KBM-7 (cell line): ENCODE results near the gene MAP2K5.

ENCODE experiments used
- DNase-seq: peaks from one replicate; pipeline ENCODE4 v3.0.0-alpha.2; 2015
- in situ Hi-C: fragments of 300-500 bp; cut with MboI; formaldehyde crosslinking; loops from 2 replicates; pipeline ENCODE4 v1.14.3; 2020; ENCODE audit warnings: low sequenced_read_pairs, low pct_unique_long_range_greater_than_20kb, mixed read lengths

The MAP2K5 gene

DNA sequence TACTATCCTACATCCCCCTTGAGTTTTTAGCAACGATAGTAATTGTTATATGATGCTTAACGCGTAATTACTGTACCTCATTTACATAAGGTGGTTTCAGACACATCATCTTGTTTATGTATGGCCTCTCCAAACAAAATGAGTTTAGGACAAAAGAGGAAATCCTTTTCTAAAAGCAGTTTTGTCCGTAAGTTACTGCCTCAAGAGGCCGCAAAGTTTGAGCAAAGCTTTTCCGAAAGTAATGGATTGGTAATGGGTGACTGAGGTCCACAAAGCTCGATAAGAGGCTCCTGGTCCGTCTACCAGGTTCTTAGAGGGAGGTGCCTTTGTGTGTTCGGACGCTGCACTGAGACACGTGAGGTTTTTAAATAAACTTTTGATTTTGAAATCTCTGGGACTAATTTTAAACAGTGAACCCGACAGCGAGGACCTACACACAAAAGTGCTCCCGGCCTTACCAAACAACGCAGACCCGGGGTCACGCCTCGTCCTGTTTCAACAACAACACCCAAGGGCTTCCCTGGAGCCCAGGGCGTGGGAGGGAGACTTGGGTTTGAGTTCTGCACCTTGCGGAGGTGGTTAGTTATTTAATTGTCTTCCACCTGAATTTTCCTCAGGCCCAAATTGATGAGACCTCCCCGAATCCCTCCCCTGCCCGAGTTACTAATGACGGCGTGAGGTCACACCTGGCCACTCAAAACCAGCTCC, 22.0 kb upstream of the MAP2K5 start:
- DNase-seq, result no peak
- in situ Hi-C loops, result no loop called here

DNA sequence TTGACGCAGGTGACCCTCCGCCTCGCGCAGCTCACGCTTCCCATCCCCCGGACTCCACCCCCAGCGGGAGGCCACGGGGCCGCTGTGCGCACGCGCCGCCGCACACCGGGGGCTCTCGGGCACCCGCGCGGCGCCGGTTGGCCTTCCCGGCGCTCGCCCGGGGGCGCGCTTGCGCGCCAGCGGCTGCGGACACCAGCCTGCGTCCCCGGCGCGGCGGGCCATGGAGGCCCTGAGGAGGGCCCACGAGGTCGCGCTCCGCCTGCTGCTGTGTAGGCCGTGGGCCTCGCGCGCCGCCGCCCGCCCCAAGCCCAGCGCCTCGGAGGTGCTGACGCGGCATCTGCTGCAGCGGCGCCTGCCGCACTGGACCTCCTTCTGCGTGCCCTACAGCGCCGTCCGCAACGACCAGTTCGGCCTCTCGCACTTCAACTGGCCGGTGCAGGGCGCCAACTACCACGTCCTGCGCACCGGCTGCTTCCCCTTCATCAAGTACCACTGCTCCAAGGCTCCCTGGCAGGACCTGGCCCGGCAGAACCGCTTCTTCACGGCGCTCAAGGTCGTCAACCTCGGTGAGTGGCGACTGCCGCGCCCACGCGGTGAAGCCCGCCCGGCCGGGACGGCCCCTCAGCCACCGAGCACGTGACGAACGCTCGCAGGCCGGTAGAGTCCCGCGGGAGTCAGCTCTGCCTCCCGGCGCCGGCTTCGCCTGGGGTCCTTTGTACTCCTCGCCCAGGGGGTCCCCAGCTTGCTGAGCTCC, 21.3 kb upstream of the MAP2K5 start, which contains the start of gene C15orf61:
TSS of gene C15orf61 (plus strand) at position 103 of the 754 bp plus-strand sequence. CDS start at position 221, 118 bp downstream.
- peak; percentile 89 for DNase-seq
- in situ Hi-C loops, result no loop called here

DNA sequence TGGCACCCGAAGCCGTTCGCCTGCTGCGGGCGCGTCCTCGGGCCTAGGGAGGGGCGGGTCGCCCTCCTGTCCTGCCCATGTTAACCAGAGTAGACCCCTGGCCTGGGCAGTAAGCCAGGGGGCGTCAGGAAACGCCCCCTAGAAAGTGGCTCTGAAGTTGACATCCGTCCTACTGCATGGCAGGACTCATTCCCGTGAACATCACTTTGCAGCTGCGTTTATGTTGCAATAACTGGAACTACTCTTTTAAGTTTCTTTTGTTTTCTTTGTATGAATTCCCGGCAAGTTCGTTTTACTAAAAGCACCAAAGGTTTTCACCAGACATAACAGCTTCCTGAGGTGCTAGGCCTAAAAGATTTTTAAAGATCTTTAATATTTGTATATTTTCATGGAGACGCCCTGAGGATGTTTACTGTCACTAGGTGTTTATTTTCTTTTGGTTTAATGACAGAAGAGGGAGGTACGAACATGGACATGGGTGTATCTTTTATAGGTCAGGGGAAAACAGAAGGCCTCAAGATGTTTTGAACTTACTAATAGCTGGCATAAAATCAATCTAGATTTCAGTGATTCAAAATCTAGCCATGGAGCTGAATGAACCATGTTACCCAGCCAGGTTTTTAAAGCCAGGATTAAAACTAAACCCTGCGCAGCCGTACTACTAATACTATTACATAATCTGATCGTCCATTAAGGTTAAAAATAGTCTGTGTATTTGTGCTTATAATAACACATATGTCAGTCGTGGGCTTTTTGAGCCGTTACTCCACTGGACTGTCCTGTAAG, 20.5 kb upstream of the MAP2K5 start:
- in situ Hi-C loops, result no loop called here
- DNase-seq, result peak; percentile 58

DNA sequence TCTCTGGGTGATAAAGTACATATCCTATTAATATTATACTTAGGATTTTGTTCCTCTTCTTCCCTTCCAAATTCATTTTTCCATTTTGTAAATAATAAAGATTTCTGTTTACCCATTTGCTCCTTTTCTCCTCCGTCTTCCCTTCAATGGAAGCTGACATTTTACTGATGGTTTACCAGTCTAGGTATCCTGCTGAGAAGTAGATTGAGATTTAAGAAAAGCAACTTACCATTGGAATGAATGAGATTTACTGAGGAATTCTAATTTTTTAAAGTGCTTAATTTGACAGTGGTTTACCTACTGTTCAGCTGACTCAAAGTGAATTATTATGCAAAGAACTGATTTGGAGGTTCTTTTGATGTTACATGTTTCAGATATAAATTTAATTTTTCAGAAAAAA, 19.2 kb upstream of the MAP2K5 start:
- no peak for DNase-seq

DNA sequence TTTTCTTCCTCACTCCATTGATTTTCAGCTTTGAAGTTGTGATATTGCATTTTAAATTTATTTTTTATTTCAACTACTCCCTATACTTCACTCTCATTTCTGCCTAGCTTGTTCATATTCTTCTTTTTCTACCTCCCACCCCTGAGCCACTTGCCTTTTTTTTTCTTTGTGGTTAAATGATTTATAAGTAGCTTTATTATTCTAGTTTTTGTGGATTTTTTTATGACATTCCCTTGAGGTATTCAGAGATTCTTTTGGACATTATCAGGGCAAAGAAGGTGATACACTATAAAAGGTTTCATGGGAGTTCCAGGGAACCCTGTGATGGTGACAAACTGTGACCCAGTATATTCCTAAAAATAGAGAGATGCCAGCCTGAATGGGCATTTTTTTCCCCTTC, 18.3 kb upstream of the MAP2K5 start:
- in situ Hi-C loops, result no loop called here
- DNase-seq, result no peak

More for the DNA sequence above, 19.2 kb upstream of the MAP2K5 start:
- in situ Hi-C loops, result no loop called here

DNA sequence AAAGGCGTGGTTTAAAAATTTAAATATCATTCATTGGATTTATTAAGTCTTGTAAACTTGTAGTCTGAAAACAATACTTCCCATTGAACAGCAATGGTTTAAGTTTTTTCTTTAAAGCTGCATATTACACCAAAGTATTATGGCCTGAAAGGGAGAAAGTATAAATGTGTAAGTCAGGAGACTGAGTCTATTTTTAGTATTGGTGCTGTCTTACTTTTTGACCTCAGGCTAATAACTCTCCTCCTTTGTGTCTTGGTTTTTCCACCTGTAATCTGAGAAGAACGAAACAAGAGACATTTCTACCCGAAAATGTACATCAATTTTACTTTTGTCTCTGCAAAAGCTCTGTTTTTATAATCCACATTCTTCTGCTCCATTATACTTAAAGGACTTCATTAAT, 14.0 kb upstream of the MAP2K5 start:
- DNase-seq, result no peak
- in situ Hi-C loops, result no loop called here

DNA sequence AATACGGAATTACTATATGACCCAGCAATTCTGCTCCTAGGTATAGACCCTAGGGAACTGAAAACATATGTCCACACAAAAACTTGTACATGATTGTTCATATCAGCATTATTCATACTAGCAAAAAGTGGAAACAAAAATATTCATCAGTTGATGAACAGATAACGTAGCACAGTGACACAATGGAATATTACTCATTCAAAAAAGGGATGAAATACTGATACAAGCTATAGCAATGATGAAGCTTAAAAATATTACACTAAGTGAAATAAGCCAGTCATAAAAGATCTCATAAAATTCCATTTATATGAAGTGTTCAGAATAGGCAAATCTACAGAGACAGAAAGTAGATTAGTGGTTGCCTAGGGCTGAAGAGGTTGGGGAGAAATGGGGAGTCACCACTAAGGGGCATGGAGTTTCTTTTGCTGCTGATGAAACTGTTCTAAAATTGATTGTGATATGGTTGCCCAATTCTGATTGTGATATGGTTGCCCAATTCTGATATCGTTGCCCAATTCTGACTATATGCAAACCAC, 11.1 kb upstream of the MAP2K5 start:
- in situ Hi-C loops, result no loop called here

DNA sequence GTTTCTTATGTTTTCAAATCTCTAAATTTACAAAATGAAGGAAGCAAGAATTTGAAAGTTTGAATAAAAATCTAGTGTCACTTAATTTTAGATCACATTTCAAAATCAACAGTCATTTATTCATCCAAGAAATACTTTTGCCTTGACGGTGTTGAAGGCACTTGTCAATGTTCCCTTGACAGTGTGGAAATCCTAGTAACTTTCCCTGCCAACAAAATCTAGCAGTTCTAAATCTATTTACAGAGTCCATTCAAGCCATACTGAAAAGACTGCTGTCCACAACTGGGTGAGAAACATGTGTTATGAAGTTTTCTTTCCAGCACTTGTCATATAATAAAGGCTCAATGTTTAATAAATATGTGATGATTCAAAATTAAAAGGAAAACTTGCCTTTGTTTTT, 8.6 kb upstream of the MAP2K5 start:
- in situ Hi-C loops, result no loop called here
- DNase-seq, result no peak

More for the DNA sequence above, 11.1 kb upstream of the MAP2K5 start:
- DNase-seq, result no peak

DNA sequence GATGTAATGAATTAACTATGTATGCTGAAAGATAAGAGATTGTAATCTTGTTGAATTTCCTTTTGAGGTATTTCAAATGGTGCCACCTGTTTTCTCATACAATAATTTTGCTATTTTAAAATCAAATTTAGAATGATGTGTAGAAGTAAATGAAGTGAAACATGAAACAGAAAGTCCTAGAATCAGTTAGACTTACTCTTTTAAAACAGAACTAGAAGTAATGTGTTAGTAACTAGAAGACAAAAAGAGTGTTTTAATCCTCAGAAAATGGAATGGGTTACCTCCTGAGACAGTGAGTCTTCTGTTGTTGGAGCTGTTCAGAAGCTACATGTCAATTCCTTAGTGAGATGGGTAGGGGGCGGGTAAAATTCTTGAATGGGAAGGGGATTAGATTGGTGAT, 8.1 kb upstream of the MAP2K5 start:
- in situ Hi-C loops, result no loop called here
- DNase-seq, result no peak

DNA sequence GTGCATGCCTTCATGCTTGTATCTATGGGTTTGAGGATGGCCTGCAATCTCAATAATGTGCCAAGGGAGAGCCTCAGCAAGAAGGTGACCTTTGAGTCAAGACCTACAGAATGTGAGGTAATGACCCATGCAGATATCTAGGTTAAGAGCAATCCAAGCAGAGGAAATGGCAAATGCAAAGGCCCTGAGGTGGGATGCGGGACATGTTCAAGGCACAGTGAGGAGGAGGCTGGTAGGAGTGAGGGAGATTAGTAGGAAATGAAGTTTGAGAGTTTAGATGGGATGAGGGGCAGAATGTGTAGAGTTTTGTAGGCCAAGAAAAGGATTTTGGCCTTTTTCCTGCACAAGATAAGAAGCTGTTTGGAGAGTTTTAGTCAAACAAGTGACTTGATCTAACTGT, 4.7 kb upstream of the MAP2K5 start:
- in situ Hi-C loops, result no loop called here
- DNase-seq, result no peak

DNA sequence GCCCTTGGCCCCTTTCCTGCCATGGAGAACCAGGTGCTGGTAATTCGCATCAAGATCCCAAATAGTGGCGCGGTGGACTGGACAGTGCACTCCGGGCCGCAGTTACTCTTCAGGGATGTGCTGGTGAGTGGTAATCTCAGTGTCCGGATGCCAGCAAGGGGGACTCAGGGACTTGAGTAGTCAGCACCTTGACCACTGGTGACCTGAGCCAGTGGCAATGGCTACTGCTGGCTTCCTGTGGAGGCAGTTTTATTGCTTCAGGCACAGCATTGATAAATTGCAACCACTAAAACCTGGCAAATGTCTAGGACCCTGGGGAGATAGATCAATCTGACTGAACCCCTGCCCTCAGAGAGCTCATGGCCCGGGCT, 830 bp downstream of the MAP2K5 start:
- no peak for DNase-seq
- in situ Hi-C loops, result no loop called here

DNA sequence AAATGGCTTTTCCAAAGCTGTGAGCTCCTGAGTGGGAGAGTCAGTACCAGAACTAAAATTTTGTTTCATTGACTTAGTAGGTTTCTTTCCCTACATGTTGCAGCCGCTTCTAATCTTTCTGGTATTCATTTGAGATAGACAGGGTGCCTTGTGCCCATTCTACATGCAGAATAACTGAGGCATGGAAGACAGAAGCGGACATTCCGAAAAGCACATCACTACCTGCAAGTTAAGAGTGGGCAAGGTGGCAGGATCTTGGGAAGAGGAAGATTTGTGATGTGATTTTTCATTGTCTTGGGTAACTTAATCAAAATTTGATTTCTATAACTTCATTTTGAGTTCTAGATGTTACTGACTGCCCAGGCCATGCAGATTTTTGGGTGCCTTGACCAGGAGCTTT, 2.0 kb downstream of the MAP2K5 start:
- DNase-seq, result no peak
- in situ Hi-C loops, result no loop called here

DNA sequence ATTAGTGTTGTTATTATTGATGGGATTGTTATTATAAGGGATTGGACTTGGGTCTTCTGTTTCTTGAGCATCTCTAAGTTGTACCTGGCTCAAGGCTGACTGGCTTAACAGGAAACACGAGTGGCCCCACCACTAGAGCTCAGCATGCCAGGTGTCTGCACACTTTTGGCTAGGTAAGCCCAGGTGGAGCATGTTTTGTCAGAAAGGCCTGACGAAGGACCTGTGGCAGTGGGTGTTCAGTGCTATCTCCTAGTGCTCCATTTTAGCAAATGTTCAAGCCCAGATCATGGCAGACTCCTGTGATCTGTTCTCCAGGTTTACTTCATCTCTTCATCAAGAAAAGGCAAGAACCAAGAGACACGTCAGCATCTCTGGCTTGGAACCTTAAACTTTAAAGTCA, 3.4 kb downstream of the MAP2K5 start:
- in situ Hi-C loops, result no loop called here
- DNase-seq, result no peak

DNA sequence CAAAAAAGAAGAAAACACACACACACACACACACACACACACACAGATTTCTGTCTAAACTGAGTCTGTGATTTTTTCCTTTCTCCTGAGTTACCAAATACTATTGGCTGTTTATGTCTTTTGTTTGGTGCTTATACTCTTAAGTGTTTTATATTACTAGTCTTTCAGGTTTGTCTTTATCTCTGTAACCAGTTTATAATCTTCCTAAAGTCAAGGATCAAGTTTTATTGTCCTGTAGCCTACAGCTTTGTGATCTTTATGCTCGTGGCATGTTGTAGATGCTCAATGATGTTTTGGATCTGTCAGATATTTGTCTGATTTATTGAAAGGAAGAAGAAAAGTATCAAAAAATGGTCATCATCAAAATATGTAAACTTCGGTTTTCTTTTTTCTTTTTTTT, 4.6 kb downstream of the MAP2K5 start:
- DNase-seq, result no peak
- in situ Hi-C loops, result no loop called here

DNA sequence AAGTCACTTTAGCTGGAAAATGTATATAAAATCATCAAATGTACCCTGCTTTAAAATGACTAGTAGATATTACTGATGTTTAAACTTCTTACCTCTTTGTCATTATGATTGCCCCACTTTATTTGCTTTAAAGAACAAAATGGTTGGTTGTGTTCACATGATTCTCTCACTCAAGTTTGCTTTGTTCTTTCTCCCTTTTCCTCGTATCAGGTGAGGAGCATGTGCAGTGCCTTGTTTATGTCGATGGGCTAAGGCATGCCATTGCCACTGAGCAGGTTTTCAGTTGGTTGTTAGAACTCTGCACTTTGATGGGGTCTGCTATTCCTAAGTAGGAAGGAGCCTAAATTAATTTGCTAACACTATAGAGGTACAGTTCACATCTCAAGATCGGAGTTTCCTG, 5.3 kb downstream of the MAP2K5 start:
- in situ Hi-C loops, result no loop called here
- DNase-seq, result no peak

DNA sequence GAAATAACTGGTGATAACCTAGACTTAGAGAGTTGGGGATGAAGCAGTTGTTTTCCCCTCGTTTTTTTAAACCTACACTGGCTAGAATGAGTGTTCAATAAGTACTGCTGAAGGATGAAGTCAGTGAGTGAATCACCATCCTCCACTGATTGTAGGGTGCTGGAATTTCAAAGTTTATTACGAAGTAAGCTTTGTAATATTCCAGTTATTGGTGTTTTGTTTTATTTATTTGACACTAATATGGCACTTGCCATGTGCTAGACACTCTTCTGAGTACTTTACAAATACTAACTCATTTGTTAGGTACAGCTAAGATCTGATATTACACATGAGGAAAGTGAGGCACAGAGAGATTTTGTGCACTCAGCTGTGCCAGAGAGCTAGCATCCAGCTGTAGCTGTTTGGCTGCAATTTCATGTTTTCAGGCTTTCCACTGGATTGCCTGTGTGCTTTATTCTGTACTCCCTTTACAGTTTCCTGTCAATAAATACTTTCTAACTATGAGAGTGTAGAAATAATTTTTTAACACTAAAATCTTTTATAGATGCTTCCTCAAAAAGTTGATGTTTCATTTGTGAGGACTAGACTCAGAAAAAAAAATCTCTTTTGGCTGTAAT, 5.8 kb downstream of the MAP2K5 start:
- in situ Hi-C loops, result no loop called here
- DNase-seq, result no peak

DNA sequence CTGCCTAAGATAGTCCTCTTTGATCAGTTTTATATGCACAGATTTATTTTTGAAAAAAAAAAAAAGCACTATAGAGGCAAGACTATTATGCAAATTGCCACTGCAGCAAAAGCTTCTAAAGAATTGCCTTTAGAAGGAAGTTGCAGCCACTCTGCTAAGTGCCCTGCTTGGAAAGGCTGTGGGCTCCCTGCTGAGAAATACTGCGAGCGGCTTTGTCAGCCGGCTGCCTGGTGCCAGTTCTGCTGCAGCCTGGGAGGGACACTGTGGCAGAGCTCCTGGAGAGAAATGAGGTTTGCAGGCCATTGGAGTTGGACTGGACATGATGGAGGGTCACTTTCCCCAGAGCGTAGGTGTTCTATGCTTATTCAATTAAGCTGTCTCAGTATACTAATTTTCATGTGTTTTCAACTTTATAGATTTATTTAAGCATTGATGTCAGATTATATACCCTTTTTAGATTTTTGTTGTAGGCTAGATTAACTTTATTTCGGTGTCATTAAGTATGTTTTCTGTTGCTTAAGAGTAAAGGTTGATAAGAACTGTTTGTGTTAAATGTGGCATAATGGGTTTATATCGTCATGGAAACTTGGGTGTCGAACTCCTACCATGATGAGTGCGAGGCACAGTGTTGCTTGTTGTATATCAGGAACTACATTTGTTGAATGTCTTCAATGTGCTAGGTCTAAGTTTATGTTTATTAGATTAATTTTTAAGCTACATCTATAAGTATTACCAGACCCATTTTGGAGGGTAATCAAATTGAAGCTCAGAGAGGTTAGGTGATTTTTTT, 6.6 kb downstream of the MAP2K5 start:
- in situ Hi-C loops, result no loop called here

DNA sequence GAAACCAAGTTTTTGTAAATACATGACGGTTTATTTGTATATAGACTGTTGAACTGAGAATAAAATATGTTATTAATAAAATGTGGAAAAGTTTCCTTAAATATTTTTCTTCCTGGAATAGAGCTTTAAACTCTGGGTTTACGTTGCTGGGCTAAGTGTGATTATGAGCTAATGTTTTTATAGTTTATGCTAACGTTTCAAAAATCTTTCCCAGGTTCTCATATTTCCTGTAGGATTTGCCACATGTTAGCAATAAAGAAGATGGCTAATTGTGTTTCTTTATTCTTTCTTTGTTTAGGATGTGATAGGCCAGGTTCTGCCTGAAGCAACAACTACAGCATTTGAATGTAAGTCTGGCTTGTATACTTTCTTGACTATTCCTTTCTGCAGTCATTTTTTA, 7.2 kb downstream of the MAP2K5 start:
- DNase-seq, result no peak

More for the DNA sequence above, 6.6 kb downstream of the MAP2K5 start:
- peak; percentile 87 for DNase-seq

DNA sequence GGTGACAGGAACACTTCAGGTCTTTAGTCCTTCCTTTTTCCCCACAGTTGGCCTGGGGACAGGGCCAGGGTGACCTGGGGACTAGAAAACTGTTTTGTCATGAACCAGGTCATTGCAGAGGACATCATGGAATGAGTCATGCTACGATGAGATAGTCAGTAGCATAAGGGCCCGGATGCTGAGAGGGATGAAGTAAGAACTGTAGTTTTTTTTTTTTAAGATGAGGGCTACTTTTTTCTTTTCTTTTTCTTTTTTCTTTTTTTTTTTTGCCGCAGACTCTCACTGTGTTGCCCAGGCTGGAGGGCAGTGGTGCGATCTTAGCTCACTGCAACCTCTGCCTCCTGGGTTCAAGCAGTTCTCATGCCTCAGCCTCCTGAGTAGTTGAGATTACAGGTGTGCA, 8.0 kb downstream of the MAP2K5 start:
- DNase-seq, result no peak
- in situ Hi-C loops, result no loop called here

More for the DNA sequence above, 7.2 kb downstream of the MAP2K5 start:
- in situ Hi-C loops, result no loop called here
